Pulmonary artery endothelial cell (primary cell): Measurements from ENCODE around the gene C16orf74. TPM values are rescaled to one million over a fixed set of nuclear protein-coding genes. Genes with fewer than 3 reads are reported as not detected.

Experiments
- DNase-seq: peaks from one replicate; pipeline ENCODE4 v3.0.0-alpha.2; 2011; ENCODE audit warnings: low read depth, low spot score
- total RNA-seq: library from RNA; depleted of rRNA; stranded (reverse); fragments of >200 nt; gene quantifications from 2 replicates; pipeline ENCODE4 v1.2.3, GENCODE V29; 2014

The C16orf74 gene
- total RNA-seq, 1 donor from 2014 or later: 40.8 TPM

DNA sequence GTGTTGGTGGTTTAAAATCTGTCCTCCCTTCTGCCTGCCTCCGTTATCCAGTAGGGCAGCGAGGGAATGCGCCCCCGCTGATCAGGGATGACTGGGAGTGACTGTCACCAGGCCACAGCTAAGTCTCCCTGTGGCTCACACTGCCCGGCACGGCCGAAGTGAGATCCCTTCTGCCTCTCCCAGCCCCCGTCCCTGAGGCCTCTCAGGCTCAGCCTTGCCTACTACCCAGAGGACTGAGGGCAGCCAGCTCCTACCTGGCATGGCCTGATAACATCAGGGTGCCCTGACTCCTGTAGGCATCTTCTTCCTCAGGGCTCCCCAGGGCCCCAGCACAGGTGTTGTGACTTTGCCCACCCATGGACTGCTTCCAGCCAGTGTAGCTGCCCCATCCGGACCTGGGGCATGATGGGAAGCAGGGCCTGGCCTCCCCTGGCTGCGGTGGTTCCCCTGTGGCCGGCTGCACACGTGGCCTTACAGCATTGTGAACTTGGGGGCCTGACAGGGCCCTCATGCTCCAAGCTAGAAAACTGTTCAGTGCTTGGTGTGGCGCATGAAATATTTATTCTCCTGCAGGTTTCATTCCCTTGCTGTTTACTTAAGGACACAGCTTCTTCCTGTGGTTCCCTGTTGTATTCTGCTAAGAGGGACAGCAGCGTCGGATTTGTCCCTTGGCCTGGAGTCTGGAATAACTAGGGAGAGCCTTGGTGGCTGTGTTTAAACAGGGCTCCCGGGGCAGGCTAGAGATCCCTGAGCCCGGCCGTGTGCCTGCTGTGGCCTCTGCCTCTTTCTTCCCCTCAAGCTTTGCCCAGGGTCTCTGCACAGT lies 92.2 kb downstream of the C16orf74 start:
- DNase-seq: no peak

DNA sequence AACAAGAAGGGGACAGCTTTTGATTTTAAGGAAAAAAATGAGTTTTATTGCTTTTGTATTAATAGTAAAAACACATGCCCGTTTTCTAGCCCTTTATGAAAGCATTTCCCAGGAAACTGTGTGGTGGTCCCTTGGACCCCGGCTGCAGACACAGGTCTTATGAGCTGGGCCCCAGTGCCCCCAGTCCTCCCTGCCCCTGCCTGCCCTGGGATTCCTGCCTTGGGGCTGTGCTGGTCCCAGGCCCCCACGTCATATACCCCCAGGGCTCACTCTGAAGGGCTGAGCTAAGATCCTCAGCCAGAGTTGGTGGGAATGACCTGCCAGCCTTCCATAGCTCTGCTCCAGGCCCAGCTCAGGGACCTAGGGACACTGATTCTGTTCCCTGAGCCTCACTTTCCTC lies 92.9 kb downstream of the C16orf74 start:
- no peak for DNase-seq

Other genes starting within 250 kb of the C16orf74 start
- 8.4 and 9.3 TPM in 2 replicates for gene GSE1, start 137.8 kb downstream of the C16orf74 start, total RNA-seq
- 8.8 and 13.3 TPM in 2 replicates for gene GINS2, start 62.1 kb downstream of the C16orf74 start, total RNA-seq
- gene EMC8, start 48.4 kb upstream of the C16orf74 start, total RNA-seq: 31.3 and 36.9 TPM in 2 replicates
- 424 and 604 TPM in 2 replicates for gene COX4I1, start 48.6 kb upstream of the C16orf74 start, total RNA-seq
- gene IRF8, start 148.1 kb upstream of the C16orf74 start, total RNA-seq: not detected in 2 replicates